Body of pancreas (tissue), 4 donors: ENCODE data around the gene MYO18B. TPM values are rescaled to one million over a fixed set of nuclear protein-coding genes. Genes with fewer than 3 reads are reported as not detected.

Experiments
- ATAC-seq: fragments of 150-250 bp; one replicate; pipeline ENCODE4 v1.9.1; 2016
- DNase-seq, 4 donors: peaks; one replicate each; pipeline ENCODE4 v3.0.0-alpha.2; 2019
- H3K27ac ChIP-seq, 4 donors: fragments of 200-600 bp; sonication (generic); 1 replicate in 3 of 4; 2 replicates in 1 of 4; pipeline versions ENCODE4 v1.5.1 to v1.6.1; 2016 to 2019; ENCODE audit warnings: mild to moderate bottlenecking in 1 of 4, mixed read lengths in 1 of 4, moderate library complexity in 1 of 4
- H3K27me3 ChIP-seq, 2 donors: fragments of 200-600 bp; sonication (generic); one replicate each; pipeline ENCODE4 v1.6.0; 2016; ENCODE audit warnings: mild to moderate bottlenecking in 1 of 2
- H3K36me3 ChIP-seq, 2 donors: fragments of 200-600 bp; sonication (generic); replicated peaks in 1 of 2; 2 replicates each; pipeline ENCODE4 v1.5.1; 2016; ENCODE audit warnings: low read depth in 2 of 2; ENCODE audit not compliant: insufficient read depth in 1 of 2
- H3K4me1 ChIP-seq: fragments of 200-600 bp; sonication (generic); one replicate; pipeline ENCODE4 v1.6.0; 2016
- H3K4me3 ChIP-seq, 2 donors: fragments of 200-600 bp; sonication (generic); 1 replicate in 1 of 2; 2 replicates in 1 of 2; pipeline ENCODE4 v1.5.1; 2016 to 2019
- H3K9me3 ChIP-seq, 3 donors: fragments of 200-600 bp; sonication (generic); 1 replicate in 2 of 3; 2 replicates in 1 of 3; pipeline ENCODE4 v1.5.1; 2016
- POLR2A ChIP-seq, 3 donors: fragments of 450-650 bp; IDR thresholded peaks; one replicate each; pipeline ENCODE4 v1.6.1; 2016; ENCODE audit warnings: antibody characterized with exemption in 3 of 3, mild to moderate bottlenecking in 2 of 3
- WGBS, 2 donors: methylation state at CpG; one replicate each; pipeline ENCODE4 v1.1.5; 2017; 5-methylcytosine and 5-hydroxymethylcytosine counted together
- intact Hi-C: fragments of 100-400 bp; cut with DNase I; formaldehyde crosslinking; loops from one replicate; pipeline ENCODE4 v1.15.1; 2023
- total RNA-seq, 2 donors: library from RNA; depleted of rRNA; stranded (reverse); fragments of >200 nt; gene quantifications; one replicate each; pipeline ENCODE4 v1.1.0, GENCODE V29; 2016
- TF ChIP-seq, protein P1 (sequence below), 7 experiments: fragments of 450-650 bp in 4 of 7; fragments of 200-600 bp in 3 of 7; sonication (generic) in 3 of 7; IDR thresholded peaks; one replicate each; pipeline ENCODE4 v1.5.1; 2016 to 2019; ENCODE audit warnings: antibody characterized with exemption in 7 of 7

The MYO18B gene
- total RNA-seq, 2 donors from 2014 or later: 1.3 TPM; not detected in 1

DNA sequence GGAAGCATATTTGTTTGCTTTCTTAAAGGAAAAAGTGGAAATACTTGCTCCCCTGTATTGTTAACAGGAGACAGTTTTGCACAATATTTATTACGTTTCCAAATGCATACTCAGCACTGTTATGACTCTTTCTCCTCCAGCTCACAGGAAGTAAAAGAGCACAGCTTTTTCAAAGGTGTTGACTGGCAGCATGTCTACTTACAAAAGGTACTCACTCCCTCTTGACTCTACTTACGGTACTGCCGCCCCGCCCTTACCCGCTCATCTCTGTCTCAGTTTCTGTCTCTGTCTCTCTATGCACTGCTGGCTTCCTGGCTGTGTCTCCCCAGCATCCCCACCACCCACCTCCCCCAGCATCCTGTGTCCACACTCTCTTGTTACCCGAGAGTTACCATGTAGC lies 32.2 kb upstream of the MYO18B start:
- Histone ChIP-seq H3K4me1 (no peaks in the 10 kb centered on the region), H3K36me3 (no peaks in the 10 kb centered on the region), H3K4me3 (no peak overlapping the region), H3K9me3 (no peaks in the 10 kb centered on the region), H3K27ac (no peak overlapping the region), H3K27me3 (no peaks in the 10 kb centered on the region)
- WGBS, 2 donors: 80 to 87% methylated on average over 6 of the region's 6 CpGs
- no peak for ATAC-seq
- DNase-seq: no peak
- TF ChIP-seq, protein P1, sequence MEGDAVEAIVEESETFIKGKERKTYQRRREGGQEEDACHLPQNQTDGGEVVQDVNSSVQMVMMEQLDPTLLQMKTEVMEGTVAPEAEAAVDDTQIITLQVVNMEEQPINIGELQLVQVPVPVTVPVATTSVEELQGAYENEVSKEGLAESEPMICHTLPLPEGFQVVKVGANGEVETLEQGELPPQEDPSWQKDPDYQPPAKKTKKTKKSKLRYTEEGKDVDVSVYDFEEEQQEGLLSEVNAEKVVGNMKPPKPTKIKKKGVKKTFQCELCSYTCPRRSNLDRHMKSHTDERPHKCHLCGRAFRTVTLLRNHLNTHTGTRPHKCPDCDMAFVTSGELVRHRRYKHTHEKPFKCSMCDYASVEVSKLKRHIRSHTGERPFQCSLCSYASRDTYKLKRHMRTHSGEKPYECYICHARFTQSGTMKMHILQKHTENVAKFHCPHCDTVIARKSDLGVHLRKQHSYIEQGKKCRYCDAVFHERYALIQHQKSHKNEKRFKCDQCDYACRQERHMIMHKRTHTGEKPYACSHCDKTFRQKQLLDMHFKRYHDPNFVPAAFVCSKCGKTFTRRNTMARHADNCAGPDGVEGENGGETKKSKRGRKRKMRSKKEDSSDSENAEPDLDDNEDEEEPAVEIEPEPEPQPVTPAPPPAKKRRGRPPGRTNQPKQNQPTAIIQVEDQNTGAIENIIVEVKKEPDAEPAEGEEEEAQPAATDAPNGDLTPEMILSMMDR (IDR thresholded peaks at IDR 0.05): no peak
- intact Hi-C loops: no loop called here

DNA sequence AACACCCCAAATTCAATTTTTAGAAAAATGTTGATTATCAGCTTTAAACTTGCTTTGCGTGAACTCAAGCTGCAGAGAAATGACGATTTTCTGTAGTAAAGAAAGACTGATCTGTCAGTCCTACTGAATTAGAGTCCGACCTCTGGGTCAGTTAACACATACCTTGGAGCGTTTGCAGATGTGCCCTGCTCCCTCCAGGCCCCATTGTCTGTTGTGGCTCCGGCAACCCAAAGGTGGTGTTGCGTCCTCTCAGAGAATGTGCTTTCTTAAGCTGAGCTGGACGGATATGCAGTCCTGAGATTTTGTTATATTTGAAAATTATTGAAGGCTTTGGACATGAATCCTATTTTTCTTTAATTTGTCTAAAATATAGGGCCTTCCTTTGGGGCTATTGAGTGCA lies 31.5 kb upstream of the MYO18B start:
- no peaks in the 10 kb centered on the region for H3K36me3 ChIP-seq
- no peak for ATAC-seq

DNA sequence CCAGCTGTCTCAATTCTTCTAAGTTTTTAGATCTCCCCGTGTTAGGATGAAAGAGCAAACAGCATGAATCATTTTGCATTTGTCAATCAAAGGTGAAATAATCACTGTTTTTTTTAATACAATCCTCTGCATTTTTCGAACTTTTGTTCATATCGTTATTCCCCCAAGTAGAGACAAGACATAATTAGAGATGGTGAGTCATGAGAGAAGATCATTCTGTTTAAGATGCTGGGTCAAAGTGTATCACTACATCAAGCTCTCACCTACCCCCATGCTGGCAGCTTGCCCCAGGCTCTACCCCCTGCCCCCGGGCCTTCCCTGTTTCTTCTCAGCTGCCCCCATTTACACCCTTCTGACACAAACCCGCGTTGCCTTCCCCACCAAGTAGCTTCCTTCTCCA lies 30.5 kb upstream of the MYO18B start:
- DNase-seq (no peak), ATAC-seq (no peak)
- Histone ChIP-seq H3K4me1 (no peaks in the 10 kb centered on the region), H3K36me3 (no peaks in the 10 kb centered on the region), H3K27me3 (no peaks in the 10 kb centered on the region), H3K27ac (no peak overlapping the region), H3K4me3 (no peak overlapping the region), H3K9me3 (no peaks in the 10 kb centered on the region)
- intact Hi-C loops: no loop called here
- WGBS, 2 donors: 67 to 82% methylated on average over 6 of the region's 6 CpGs
- no peak for TF ChIP-seq POLR2A (IDR thresholded peaks at IDR 0.05)

More for the DNA sequence above, 31.5 kb upstream of the MYO18B start:
- intact Hi-C loops: no loop called here
- no peak for DNase-seq
- TF ChIP-seq POLR2A (IDR thresholded peaks at IDR 0.05): no peak
- TF ChIP-seq, protein P1 (IDR thresholded peaks at IDR 0.05): no peak
- Histone ChIP-seq H3K27me3 (no peaks in the 10 kb centered on the region), H3K27ac (no peak overlapping the region), H3K4me1 (no peaks in the 10 kb centered on the region), H3K4me3 (no peak overlapping the region), H3K9me3 (no peaks in the 10 kb centered on the region)
- 88 to 91% methylated on average over 7 of the region's 7 CpGs for WGBS, 2 donors

DNA sequence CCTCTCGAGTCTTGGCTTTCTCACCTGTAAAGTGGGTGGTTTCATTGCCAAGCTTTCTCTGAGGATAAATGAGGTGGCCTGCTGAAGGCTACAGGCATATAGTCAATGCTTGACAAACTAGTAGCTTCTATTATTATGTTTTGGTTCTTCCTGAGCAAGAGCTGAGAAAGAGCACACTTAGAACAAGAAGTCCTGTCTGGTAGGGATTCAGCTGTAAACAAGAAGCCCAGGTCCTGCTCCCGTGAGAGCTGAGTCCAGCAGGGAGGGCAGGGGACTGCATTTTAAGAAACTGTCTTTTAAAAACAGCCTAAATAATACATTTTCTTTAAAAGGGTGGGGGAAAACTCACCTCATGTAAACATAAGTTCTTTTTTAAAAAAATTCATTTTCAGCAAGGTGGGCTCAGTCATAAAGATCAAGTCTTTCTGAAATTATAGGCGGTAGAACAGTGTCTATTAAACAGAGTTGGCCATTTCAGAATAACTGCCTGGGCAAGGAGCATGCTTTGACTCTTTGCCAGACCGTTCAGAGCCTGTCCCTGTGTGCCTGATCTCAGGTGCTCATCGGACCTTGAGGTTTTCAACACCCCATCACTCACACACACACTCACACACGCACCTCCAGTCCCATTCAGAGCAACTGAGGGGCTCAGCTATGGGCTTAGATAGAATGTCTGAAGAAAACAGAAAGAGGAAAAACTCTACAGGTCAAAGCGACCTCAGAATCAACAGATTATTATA lies 29.2 kb upstream of the MYO18B start:
- 87 to 90% methylated on average over 7 of the region's 7 CpGs for WGBS, 2 donors
- DNase-seq (no peak), ATAC-seq (no peak)
- Histone ChIP-seq H3K27ac (no peak overlapping the region), H3K4me3 (no peak overlapping the region), H3K36me3 (no peaks in the 10 kb centered on the region), H3K9me3 (no peaks in the 10 kb centered on the region), H3K4me1 (no peaks in the 10 kb centered on the region), H3K27me3 (no peaks in the 10 kb centered on the region)
- intact Hi-C loops: no loop called here
- TF ChIP-seq POLR2A (IDR thresholded peaks at IDR 0.05): no peak
- TF ChIP-seq, protein P1 (IDR thresholded peaks at IDR 0.05): no peak

DNA sequence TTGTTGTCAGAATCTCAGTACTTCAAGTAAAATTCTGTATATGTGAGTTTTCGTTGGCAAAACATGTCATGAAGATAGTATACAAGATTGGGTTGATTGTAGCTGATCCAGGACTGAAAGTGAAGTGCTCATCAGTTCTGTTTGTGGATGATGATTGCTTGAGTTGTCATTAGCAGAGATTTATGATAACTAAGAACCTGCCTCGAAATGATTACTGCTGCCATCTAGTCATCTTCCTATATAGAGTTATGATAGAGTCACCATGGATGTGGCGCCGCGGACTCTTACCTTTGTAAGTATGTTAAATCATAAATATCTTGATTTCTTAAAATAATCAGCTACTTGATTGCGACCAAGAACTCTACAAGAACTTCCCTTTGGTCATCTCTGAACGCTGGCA lies 27.9 kb upstream of the MYO18B start:
- 90 to 92% methylated on average over 7 of the region's 7 CpGs for WGBS, 2 donors
- ATAC-seq (no peak), DNase-seq (no peak)
- intact Hi-C loops: no loop called here
- Histone ChIP-seq H3K27me3 (no peaks in the 10 kb centered on the region), H3K9me3 (no peaks in the 10 kb centered on the region), H3K36me3 (no peaks in the 10 kb centered on the region), H3K27ac (no peak overlapping the region), H3K4me1 (no peaks in the 10 kb centered on the region), H3K4me3 (no peak overlapping the region)
- no peak for TF ChIP-seq POLR2A (IDR thresholded peaks at IDR 0.05)
- TF ChIP-seq, protein P1 (IDR thresholded peaks at IDR 0.05): no peak
